Body of pancreas (tissue), 4 donors: ENCODE data around the gene NAA38. TPM values are rescaled to one million over a fixed set of nuclear protein-coding genes. Genes with fewer than 3 reads are reported as not detected.

Experiments used
- ATAC-seq: fragments of 150-250 bp; one replicate; pipeline ENCODE4 v1.9.1; 2016
- DNase-seq, 4 donors: peaks; one replicate each; pipeline ENCODE4 v3.0.0-alpha.2; 2019
- H3K27ac ChIP-seq, 4 donors: fragments of 200-600 bp; sonication (generic); 1 replicate in 3 of 4; 2 replicates in 1 of 4; pipeline versions ENCODE4 v1.5.1 to v1.6.1; 2016 to 2019; ENCODE audit warnings: mild to moderate bottlenecking in 1 of 4, mixed read lengths in 1 of 4, moderate library complexity in 1 of 4
- H3K27me3 ChIP-seq, 2 donors: fragments of 200-600 bp; sonication (generic); one replicate each; pipeline ENCODE4 v1.6.0; 2016; ENCODE audit warnings: mild to moderate bottlenecking in 1 of 2
- H3K36me3 ChIP-seq, 2 donors: fragments of 200-600 bp; sonication (generic); replicated peaks in 1 of 2; 2 replicates each; pipeline ENCODE4 v1.5.1; 2016; ENCODE audit warnings: low read depth in 2 of 2; ENCODE audit not compliant: insufficient read depth in 1 of 2
- H3K4me1 ChIP-seq: fragments of 200-600 bp; sonication (generic); one replicate; pipeline ENCODE4 v1.6.0; 2016
- H3K4me3 ChIP-seq, 2 donors: fragments of 200-600 bp; sonication (generic); 1 replicate in 1 of 2; 2 replicates in 1 of 2; pipeline ENCODE4 v1.5.1; 2016 to 2019
- H3K9me3 ChIP-seq, 3 donors: fragments of 200-600 bp; sonication (generic); 1 replicate in 2 of 3; 2 replicates in 1 of 3; pipeline ENCODE4 v1.5.1; 2016
- POLR2A ChIP-seq, 3 donors: fragments of 450-650 bp; IDR thresholded peaks; one replicate each; pipeline ENCODE4 v1.6.1; 2016; ENCODE audit warnings: antibody characterized with exemption in 3 of 3, mild to moderate bottlenecking in 2 of 3
- WGBS, 2 donors: methylation state at CpG; one replicate each; pipeline ENCODE4 v1.1.5; 2017; 5-methylcytosine and 5-hydroxymethylcytosine counted together
- intact Hi-C: fragments of 100-400 bp; cut with DNase I; formaldehyde crosslinking; loops from one replicate; pipeline ENCODE4 v1.15.1; 2023
- total RNA-seq, 2 donors: library from RNA; depleted of rRNA; stranded (reverse); fragments of >200 nt; gene quantifications; one replicate each; pipeline ENCODE4 v1.1.0, GENCODE V29; 2016
- TF ChIP-seq, protein P1 (sequence below), 7 experiments: fragments of 450-650 bp in 4 of 7; fragments of 200-600 bp in 3 of 7; sonication (generic) in 3 of 7; IDR thresholded peaks; one replicate each; pipeline ENCODE4 v1.5.1; 2016 to 2019; ENCODE audit warnings: antibody characterized with exemption in 7 of 7

Gene NAA38
- total RNA-seq, 2 donors from 2014 or later: 25.7 to 50.1 TPM

DNA sequence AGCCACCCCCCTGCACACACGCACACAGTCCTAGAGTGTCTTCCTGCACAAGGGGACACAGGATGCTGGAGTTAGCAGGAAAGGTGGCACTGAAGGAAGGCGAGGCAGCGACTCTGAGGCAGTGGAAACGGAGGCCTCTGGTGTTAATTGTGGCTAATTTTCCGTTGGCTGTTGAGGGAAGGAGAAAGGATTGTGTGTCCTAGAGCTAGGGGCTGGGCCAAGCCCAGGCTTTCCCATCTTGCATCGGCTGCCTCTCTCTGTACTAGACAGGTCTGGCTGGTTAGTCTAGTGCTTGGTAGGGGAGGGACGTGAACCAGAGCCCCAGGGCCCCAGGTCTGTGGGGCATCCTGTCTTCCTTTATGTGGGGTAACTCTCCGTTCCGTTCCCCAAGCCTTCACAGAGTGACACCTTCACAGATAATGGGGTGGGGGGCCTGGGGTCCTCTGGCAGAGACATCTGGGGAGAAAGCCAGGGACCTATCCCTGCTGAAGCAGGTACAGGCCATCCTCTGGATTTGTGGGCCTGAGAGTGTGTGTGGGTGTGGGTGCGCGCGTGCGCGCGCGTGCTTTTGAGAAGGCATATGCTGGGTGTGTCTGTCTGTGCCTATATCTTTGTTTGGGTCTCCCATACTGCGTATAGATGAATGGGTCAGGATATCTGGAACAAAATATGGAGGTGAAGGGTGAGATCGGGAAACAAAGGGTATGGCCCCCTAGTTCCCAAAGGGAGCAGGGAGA lies 31.0 kb upstream of the NAA38 start, which contains the start of gene CHD3:
CHD3 (plus strand) TSS at position 606 of the 737 bp plus-strand sequence. CDS start 212 bp downstream, outside the sequence.
- H3K9me3 ChIP-seq: no peaks in the 10 kb centered on the region
- H3K27ac ChIP-seq: peak within 1 kb of the TSS; percentile 90 to 98 (median 94)
- peaks cover 0 to 7% of the 10 kb centered on the region in 2 donors for H3K36me3 ChIP-seq
- H3K27me3 ChIP-seq: no peaks in the 10 kb centered on the region
- no peak within 1 kb of the TSS for H3K4me3 ChIP-seq
- intact Hi-C loops: no loop called here
- WGBS, 2 donors: 22 to 26% methylated on average over 16 to 18 of the region's 18 CpGs
- peak; percentile 20 for ATAC-seq
- TF ChIP-seq POLR2A (IDR thresholded peaks at IDR 0.05): no peak
- peak; percentile 41 to 62 (median 58) for DNase-seq
- H3K4me1 ChIP-seq: peaks cover 53% of the 10 kb centered on the region

DNA sequence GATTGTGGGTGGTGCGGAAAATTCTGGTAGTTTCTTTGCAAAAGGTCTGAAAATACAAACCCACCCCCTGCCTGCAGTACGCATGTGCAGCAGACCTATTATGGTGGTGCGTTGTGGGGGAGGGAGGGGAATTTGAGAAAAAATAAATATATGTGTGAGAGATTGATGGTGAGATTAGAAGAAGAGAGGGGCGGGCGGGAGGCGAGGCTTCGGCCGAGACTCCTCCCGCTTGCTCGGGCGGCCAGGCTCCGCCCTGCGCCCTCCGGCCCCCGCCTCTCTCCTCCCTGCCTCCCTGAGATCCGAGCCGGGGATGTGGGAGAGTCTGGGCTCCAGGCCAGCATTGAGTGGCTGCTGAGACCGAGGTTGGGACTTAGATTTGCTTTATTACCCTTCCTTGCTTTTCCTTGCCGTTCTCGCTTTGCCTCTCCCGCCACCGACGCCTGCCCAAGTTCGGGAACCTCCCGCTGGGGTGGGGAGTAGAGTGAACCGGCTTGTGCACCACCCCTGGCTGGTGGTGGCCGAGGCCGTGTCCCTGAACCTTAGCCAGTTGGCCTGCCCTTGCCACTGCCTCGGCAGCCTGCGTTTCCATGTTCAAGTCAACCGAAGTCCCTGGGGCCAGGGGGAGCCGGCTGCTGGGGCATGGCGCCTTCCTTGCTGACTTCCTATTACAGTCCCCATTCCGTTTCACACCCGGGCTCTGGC lies 30.3 kb upstream of the NAA38 start:
- Histone ChIP-seq H3K4me3 (no peak overlapping the region), H3K36me3 (peaks cover 0 to 7% of the 10 kb centered on the region in 2 donors), H3K27me3 (no peaks in the 10 kb centered on the region), H3K9me3 (no peaks in the 10 kb centered on the region), H3K4me1 (peaks cover 54% of the 10 kb centered on the region), H3K27ac (peak overlapping the region; percentile 90 to 98 (median 94))
- intact Hi-C loops: no loop called here
- TF ChIP-seq, protein P1, sequence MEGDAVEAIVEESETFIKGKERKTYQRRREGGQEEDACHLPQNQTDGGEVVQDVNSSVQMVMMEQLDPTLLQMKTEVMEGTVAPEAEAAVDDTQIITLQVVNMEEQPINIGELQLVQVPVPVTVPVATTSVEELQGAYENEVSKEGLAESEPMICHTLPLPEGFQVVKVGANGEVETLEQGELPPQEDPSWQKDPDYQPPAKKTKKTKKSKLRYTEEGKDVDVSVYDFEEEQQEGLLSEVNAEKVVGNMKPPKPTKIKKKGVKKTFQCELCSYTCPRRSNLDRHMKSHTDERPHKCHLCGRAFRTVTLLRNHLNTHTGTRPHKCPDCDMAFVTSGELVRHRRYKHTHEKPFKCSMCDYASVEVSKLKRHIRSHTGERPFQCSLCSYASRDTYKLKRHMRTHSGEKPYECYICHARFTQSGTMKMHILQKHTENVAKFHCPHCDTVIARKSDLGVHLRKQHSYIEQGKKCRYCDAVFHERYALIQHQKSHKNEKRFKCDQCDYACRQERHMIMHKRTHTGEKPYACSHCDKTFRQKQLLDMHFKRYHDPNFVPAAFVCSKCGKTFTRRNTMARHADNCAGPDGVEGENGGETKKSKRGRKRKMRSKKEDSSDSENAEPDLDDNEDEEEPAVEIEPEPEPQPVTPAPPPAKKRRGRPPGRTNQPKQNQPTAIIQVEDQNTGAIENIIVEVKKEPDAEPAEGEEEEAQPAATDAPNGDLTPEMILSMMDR (IDR thresholded peaks at IDR 0.05): peak in 1 of 7 experiments; percentile 11
- TF ChIP-seq POLR2A (IDR thresholded peaks at IDR 0.05): peak in 2 of 3 donors; percentile 67 to 68
- peak; percentile 79 for ATAC-seq
- peak; percentile 94 to 97 (median 95) for DNase-seq
- 0% methylated on average over 28 to 35 of the region's 35 CpGs for WGBS, 2 donors

DNA sequence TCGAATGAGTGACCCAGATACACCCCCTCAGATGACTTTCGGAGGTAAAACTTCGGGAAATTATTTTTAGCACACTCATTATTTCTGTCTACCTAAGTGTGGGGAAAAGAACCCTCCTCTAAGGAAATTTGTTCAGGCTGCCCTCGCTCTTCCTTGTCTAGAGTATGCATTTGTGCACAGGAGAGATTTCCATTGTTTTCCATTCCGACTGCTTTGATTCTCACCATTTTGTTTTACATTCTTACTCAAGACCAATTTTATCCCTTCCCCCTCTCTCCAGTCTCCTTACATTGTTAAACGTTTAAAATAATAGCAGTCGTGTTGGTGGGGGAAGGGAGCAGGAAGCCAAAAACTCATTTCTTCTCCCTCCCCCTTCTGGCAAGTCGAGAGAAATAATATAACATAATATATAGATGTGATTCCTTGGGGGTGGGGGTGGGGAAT lies 29.7 kb upstream of the NAA38 start:
- Histone ChIP-seq H3K4me1 (peaks cover 54% of the 10 kb centered on the region), H3K27me3 (no peaks in the 10 kb centered on the region), H3K9me3 (no peaks in the 10 kb centered on the region), H3K36me3 (peaks cover 0 to 6% of the 10 kb centered on the region in 2 donors), H3K27ac (peak overlapping the region; percentile 90 to 98 (median 94)), H3K4me3 (no peak overlapping the region)
- 1% methylated on average over 8 of the region's 8 CpGs for WGBS, 2 donors
- ATAC-seq: no peak
- TF ChIP-seq, protein P1 (IDR thresholded peaks at IDR 0.05): no peak
- no peak for TF ChIP-seq POLR2A (IDR thresholded peaks at IDR 0.05)
- intact Hi-C loops: no loop called here
- DNase-seq: no peak

DNA sequence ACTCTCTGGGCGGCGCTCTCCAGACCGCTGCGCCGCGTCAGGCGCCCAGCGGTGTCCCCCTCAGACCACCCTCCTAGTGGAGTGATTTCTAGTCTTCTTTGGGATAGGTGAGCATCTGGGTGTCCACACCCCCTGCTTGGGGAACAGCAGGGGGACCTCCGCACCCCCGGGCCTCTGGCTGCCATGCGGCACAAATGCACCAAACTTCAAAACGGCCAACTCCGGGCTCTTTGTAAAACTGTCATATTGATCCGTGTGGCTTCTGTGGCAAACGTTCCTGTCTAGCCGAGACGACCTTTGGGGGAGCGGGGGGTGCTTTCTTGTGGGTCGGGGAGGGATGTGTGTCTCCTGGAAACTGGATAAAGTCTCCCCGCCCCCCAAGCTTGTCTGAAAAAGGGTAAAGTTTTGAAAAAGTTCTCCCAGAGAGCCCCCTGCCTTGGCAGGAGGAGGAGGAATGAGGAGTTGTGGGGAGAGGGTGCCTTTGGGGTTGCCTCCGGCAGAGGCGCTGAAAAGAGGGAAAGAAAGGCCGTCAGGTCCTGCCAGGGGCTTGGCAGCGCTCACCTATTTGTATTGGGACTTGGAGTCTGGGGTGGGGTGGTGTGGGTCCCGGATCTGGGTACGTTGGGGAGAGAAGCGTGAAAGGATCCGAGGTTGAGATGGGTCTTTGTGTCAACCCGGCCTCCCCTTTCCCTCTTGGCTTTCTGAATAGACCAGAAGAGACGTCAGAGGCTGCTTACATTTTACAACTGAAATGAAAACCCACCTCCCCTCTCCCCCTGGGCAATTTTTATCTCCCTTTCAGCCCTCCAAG lies 29.1 kb upstream of the NAA38 start:
- H3K27ac ChIP-seq: peak overlapping the region; percentile 90 to 98 (median 94)
- no peaks in the 10 kb centered on the region for H3K9me3 ChIP-seq
- H3K4me3 ChIP-seq: peak overlapping the region; percentile 53 to 77
- intact Hi-C loops: no loop called here
- H3K36me3 ChIP-seq: peaks cover 0 to 4% of the 10 kb centered on the region in 2 donors
- ATAC-seq: no peak
- peak; percentile 34 to 64 (median 48) for DNase-seq
- no peaks in the 10 kb centered on the region for H3K27me3 ChIP-seq
- TF ChIP-seq, protein P1 (IDR thresholded peaks at IDR 0.05): no peak
- TF ChIP-seq POLR2A (IDR thresholded peaks at IDR 0.05): peak in 1 of 3 donors; percentile 2
- H3K4me1 ChIP-seq: peaks cover 57% of the 10 kb centered on the region
- 1% methylated on average over 20 to 30 of the region's 30 CpGs for WGBS, 2 donors
